NB4 (cell line): Measurements from ENCODE around the gene TNPO1.
"Not testable (repeated sequence)": the region's sequence is repeated elsewhere in the genome, so short reads cannot be mapped to it uniquely, and the experiment has no call there.

Experiments used
- DNase-seq: peaks from one replicate; pipeline ENCODE4 v3.0.0; 2010; ENCODE audit warnings: low read depth
- H3K4me3 ChIP-seq: one replicate; pipeline ENCODE4 v1.5.1; 2011; ENCODE audit warnings: mild to moderate bottlenecking, low read depth, low read length, moderate library complexity
- CTCF ChIP-seq: IDR thresholded peaks from one replicate; pipeline ENCODE4 v1.5.1; 2012; ENCODE audit warnings: low read depth, low read length
- MYC ChIP-seq: IDR thresholded peaks from 2 replicates; pipeline ENCODE4 v1.6.1; 2011; ENCODE audit warnings: low read depth, low read length
- POLR2A ChIP-seq: IDR thresholded peaks from 2 replicates; pipeline ENCODE4 v1.6.1; 2011; ENCODE audit warnings: mild to moderate bottlenecking; ENCODE audit not compliant: insufficient read length; ENCODE audit errors: extremely low read depth
- TF ChIP-seq, protein P1 (sequence below): IDR thresholded peaks from 2 replicates; pipeline ENCODE4 v1.6.1; 2011; ENCODE audit warnings: low read depth, low read length

Gene TNPO1

DNA sequence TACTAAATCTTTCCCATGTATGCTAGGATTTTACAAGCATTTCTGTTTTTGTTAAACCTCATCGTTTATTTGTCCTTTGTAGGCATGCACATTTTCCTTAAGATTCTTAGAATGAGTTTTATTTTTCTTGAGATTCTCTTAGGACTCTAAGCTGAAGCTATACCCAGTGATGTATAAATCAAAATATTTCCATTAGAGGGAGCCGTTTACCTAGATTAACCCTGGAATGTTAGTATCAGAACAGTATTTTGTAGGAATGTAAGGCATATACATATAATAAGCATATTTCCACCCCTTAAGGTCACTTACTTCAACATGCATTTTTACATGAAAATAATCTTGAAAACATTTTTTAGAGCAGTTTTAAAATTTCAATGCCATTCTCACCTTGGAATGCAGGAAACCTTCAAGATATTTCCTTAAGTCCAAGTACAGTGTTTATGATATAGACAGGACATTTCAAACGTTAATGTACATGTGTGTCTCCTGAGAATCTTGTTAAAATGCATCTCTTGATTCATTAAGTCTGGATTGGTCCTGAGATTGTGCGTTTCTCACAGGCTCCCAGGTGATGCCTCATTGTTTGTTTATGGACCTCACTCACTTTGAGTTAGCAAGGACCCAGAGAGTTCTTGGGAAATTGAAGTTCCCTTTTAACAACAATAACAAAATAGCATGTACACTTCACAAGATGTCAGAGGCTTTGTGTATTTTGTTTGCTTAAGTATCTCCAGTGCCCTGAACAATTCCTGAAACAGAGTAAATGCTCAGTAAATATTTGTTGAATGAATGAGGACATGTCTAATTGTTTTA is 104.4 kb downstream of the TNPO1 start:
- DNase-seq, result peak; percentile 48
- H3K4me3 ChIP-seq, result no peak overlapping the region
- TF ChIP-seq POLR2A (no peak), CTCF (no peak)
- TF ChIP-seq, protein P1, sequence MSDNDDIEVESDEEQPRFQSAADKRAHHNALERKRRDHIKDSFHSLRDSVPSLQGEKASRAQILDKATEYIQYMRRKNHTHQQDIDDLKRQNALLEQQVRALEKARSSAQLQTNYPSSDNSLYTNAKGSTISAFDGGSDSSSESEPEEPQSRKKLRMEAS, result no peak

GRCh38 chr5:72921886-72922285 is 105.4 kb downstream of the TNPO1 start:
- DNase-seq, result no peak
- no peak overlapping the region for H3K4me3 ChIP-seq
- TF ChIP-seq MYC, result no peak
- no peak for TF ChIP-seq POLR2A
- no peak for TF ChIP-seq CTCF
- TF ChIP-seq, protein P1, result no peak

DNA sequence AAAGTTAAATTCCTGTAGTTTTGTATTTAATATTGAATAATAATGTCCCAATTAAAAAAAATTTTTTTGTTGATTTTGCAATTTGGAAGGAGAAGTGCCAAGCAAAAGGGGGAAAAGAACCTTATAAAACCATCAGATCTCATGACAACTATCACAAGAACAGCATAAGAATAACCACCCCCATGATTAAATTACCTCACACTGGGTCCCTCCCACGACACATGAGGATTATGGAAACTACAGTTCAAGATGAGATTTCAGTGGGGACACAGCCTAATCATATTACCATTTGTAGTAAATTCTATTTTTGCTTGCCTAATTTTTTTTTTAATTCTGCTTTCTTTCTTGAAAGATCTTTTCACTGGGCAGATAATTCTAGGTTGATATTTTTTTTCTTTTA is 106.0 kb downstream of the TNPO1 start:
- no peak for TF ChIP-seq MYC
- TF ChIP-seq, protein P1, result no peak
- no peak for TF ChIP-seq POLR2A
- no peak for TF ChIP-seq CTCF
- no peak for DNase-seq
- no peak overlapping the region for H3K4me3 ChIP-seq

DNA sequence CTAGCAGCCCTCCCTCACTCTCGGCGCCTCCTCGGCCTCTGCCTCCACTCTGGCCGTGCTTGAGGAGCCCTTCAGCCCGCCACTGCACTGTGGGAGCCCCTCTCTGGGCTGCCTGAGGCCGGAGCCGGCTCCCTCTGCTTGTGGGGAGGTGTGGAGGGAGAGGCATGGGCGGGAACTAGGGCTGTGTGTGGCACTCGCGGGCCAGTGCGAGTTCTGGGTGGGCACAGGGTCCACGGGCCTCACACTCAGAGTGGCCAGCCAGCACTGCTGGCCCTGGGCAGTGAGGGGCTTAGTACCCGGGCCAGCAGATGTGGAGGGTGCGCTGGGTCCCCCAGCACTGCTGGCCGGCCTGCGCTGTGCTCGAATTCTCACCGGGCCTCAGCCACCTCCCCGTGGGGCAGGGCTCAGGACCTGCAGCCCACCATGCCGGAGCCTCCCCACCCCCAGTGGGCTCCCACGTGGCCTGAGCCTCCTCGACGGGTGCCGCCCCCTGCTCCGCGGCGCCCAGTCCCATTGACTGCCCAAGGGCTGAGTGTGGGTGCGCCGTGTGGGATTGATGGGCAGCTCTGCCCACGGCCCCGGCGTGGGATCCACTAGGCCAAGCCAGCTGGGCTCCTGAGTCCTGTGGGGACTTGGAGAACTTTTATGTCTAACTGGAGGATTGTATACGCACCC is 109.0 kb downstream of the TNPO1 start:
- H3K4me3 ChIP-seq, result no peak overlapping the region
- no peak for DNase-seq
- TF ChIP-seq, protein P1, result no peak
- no peak for TF ChIP-seq CTCF
- no peak for TF ChIP-seq POLR2A
- TF ChIP-seq MYC, result no peak

DNA sequence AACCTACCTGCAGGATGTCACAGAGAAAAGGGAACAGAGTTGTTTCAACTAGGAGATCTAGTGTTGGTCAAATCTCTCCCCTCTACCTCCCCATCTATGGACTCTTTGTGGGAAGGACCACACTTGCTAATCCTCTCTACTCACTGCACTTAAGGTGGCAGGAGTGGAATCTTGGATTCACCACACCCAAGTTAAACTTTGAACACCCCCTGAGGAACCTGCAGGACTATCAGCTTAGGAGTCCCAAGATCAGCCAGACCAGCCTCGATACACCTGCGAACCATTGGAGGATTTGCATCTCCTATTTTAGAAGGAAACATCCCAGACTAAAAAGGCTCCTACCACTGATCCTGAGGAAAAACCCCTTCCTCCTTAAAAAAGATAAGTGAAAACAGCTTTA is 116.2 kb downstream of the TNPO1 start:
- H3K4me3 ChIP-seq, DNase-seq: not testable (repeated sequence)

DNA sequence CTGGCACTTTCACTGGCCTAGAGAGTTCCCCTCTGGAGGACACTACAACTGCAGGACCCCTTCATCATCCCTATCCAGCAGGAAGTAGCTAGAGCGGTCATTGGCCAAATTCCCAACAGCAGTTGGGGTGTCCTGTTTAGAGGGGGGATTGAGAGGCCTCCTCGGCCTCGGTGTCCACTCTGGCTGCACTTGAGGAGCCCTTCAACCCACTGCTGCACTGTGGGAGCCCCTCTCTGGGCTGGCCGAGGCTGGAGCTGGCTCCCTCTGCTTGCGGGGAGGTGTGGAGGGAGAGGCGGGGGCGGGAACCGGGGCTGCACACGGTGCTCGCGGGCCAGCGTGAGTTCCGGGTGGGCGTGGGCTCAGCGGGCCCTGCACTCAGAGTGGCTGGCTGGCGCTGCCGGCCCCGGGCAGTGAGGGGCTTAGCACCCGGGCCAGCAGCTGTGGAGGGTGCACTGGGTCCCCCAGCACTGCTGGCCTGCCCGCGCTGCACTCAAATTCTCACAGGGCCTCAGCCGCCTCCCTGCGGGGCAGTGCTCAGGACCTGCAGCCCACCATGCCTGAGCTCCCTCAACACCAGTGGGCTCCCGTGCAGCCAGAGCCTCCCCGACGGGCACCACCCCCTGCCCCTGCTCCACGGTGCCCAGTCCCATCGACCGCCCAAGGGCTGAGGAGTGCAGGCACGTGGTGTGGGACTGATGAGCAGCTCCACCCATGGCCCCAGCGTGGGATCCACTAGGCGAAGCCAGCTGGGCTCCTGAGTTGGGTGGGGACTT is 118.7 kb downstream of the TNPO1 start:
- DNase-seq, H3K4me3 ChIP-seq: not testable (repeated sequence)
